Fibroblast of mammary gland (primary cell): ENCODE results near the gene ST8SIA1.
A peak's percentile ranks its signal among the peaks of the same experiment; 100 is the strongest.

Experiments used
- DNase-seq: peaks from one replicate; pipeline ENCODE4 v3.0.0-alpha.2; 2010; ENCODE audit warnings: low read depth
- H3K4me3 ChIP-seq: 2 replicates; pipeline ENCODE4 v1.5.1; 2011; ENCODE audit warnings: low read depth, mild to moderate bottlenecking, low read length, moderate library complexity; ENCODE audit not compliant: control insufficient read depth
- TF ChIP-seq, protein P1 (sequence below): conservative IDR thresholded peaks from 2 replicates; pipeline ENCODE4 v1.5.1; 2011; ENCODE audit warnings: low read depth, low read length, inconsistent platforms; ENCODE audit not compliant: control insufficient read depth, insufficient read depth

ST8SIA1 gene

GRCh38 chr12:22248121-22248520, 86.4 kb downstream of the ST8SIA1 start:
- TF ChIP-seq, protein P1, sequence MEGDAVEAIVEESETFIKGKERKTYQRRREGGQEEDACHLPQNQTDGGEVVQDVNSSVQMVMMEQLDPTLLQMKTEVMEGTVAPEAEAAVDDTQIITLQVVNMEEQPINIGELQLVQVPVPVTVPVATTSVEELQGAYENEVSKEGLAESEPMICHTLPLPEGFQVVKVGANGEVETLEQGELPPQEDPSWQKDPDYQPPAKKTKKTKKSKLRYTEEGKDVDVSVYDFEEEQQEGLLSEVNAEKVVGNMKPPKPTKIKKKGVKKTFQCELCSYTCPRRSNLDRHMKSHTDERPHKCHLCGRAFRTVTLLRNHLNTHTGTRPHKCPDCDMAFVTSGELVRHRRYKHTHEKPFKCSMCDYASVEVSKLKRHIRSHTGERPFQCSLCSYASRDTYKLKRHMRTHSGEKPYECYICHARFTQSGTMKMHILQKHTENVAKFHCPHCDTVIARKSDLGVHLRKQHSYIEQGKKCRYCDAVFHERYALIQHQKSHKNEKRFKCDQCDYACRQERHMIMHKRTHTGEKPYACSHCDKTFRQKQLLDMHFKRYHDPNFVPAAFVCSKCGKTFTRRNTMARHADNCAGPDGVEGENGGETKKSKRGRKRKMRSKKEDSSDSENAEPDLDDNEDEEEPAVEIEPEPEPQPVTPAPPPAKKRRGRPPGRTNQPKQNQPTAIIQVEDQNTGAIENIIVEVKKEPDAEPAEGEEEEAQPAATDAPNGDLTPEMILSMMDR, result no peak
- no peak overlapping the region for H3K4me3 ChIP-seq
- DNase-seq, result no peak

DNA sequence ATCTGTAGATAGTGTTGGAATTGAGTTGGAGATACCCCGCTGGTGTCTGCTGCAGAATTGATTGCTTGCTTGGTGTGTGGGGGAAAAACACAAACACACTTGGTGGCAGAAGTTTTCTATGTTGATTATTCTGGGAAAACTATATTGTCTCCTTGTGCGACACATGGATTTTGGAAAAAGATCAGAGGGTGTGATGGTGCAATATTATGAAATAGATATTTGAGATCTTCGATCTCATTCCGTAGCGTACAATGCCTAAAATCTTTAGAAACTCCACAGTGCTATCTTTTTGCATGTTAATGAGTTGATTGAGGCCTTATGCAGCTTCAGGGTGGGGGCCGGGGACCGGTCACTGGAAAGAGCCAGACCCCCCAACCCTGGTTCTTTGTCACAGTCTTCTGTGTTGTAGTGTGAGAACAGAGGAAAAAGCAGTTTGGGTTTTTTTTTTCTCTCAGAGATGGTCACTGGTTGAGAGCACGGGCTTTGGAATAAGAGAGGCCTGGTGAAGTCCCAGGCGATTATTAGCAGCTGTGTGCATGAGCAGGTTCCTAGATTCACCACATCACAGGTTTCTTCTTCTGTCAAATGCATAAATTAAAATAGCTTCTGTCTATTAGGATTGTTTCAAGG, 88.2 kb downstream of the ST8SIA1 start:
- H3K4me3 ChIP-seq, result no peak overlapping the region
- DNase-seq, result no peak
- TF ChIP-seq, protein P1, result no peak

DNA sequence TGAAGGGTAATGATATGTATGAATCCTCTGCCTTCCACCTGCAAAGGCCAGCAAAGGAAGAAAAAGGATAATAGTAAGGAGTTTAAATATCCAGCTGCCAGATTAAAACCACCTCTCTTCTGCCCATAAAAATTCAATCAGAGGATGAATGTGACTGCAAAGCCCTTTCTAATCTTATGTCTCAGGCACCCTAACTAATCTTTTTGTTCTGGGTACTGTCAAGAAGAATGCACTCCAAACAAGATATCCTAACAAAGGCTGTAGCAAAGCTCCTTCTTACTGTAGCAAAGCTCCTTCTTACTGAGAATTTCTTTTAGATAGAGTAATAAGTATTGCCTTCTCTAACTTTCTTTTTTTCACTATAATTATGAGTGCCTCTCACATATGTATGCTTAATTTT, 91.8 kb downstream of the ST8SIA1 start:
- H3K4me3 ChIP-seq, result no peak overlapping the region
- no peak for DNase-seq
- TF ChIP-seq, protein P1, result no peak

GRCh38 chr12:22238211-22238610, 96.3 kb downstream of the ST8SIA1 start:
- TF ChIP-seq, protein P1, result no peak
- no peak overlapping the region for H3K4me3 ChIP-seq
- DNase-seq, result no peak

DNA sequence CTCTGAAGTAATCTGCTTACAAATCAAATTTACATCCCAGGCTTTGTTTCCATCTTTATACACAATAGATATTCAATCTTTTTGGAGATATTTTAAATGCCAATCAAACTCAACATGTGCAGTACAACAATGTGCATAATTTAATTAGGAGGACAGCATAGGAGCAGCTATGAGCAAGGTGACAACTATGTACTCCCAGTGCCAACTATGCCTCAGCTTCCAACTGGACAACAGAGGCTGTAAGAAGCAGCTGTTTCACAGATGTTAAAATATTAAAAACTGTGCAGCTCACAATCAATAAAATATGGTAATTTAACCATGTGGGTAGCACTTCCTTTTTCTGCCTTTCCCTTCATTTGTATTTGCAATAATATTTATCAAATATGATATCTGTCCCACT, 99.9 kb downstream of the ST8SIA1 start:
- TF ChIP-seq, protein P1, result no peak
- H3K4me3 ChIP-seq, result no peak overlapping the region
- DNase-seq, result peak; percentile 89

- no peak overlapping the region for H3K4me3 ChIP-seq
- TF ChIP-seq, protein P1, result peak; percentile 31
- peak; percentile 16 for DNase-seq
Observed at GRCh38 chr12:22231836-22232235, 102.7 kb downstream of the ST8SIA1 start.

GRCh38 chr12:22231078-22231477, 103.4 kb downstream of the ST8SIA1 start:
- TF ChIP-seq, protein P1, result no peak
- no peak overlapping the region for H3K4me3 ChIP-seq
- DNase-seq, result no peak
